ENCODE data around the gene PTPRZ1.

PTPRZ1 gene

GRCh38 chr7:121953164-121953563 is 80.2 kb downstream of the PTPRZ1 start:
- no peak for DNase-seq (ENCODE audit: low read depth in 2 of 2, low spot score in 1 of 2)

DNA sequence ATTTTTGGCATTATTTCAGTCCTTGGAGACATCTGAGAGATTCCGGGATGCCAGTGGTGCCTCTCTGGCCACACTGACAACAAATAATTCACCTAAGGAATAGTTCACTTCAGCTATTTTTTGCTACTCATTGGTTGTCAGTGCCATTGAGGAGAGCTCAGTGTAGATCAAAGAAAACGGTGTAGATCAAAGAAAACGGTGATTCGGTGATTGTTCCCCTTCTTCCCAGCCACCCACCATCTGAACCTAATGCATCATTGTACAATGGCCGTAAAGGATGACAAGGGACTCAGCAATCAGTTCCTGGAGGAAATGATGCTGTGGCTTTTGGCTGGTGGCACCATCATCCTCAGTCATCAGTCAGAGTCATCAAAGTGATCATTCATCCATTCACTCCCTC is 80.6 kb downstream of the PTPRZ1 start:
- no peak for DNase-seq (ENCODE audit: low read depth in 2 of 2, low spot score in 1 of 2)

- no peak for DNase-seq (ENCODE audit: low read depth in 2 of 2, low spot score in 1 of 2)
These were observed 81.8 kb downstream of the PTPRZ1 start for GRCh38 chr7:121954803-121955202.

DNA sequence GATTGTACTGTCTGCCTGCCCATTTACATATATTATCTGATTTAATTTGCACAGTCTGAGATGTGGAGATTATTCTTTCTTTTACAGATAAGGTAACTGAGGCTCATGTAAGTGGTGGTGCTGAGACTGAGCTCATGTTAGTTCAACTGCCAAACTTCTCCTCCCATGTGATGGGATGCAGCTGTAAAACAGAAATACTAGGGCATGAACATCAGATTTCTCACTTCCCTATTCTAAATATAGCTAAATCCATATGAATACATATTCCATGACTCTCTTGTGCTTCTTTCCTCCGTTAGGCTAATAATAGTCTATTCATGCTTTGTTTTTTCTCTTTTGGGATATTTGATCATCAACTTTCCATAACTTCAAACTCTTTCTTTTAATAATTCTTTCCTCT is 84.7 kb downstream of the PTPRZ1 start:
- DNase-seq (ENCODE audit: low read depth in 2 of 2, low spot score in 1 of 2), result no peak

- no peak for DNase-seq (ENCODE audit: low read depth in 2 of 2, low spot score in 1 of 2)
These were observed 87.7 kb downstream of the PTPRZ1 start for GRCh38 chr7:121960678-121961077.

DNA sequence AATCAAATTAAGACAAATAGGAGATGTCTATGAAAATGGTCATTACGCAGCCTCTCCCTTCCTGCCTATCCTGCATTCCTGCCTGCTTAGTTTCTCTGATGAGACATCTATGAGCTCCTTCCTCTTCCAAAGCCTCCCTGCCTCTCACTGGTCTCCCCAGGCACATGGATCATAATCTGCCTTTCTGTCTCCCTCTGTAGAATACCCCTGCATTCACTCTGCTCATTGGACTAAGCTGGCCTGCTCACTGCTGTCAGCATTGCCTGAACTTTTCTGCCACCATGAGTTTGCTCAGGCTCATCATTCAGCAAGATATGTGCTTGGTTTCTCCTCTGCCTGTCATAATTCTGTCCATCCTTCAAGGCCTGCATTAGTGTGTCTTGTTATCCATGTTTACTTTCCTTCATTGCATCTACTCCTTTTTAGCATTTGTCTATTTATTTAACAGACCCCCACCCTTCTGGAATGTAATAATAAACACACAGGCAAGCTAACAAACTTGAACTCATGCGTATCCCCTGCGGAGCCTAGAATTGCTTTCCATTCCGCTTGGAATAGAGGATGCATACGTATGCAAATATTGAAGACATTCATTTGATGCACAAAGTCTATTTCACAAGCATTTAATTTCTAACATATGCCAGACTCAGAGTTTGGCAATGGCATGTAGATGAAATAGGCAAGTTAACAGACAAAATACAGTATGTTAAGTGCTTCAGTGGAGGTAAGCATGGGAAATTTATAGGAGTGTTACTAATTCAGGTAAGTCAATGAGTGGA is 88.3 kb downstream of the PTPRZ1 start:
- DNase-seq (ENCODE audit: low read depth in 2 of 2, low spot score in 1 of 2), result no peak

- DNase-seq (ENCODE audit: low read depth in 2 of 2, low spot score in 1 of 2), result no peak
These were observed 93.4 kb downstream of the PTPRZ1 start for GRCh38 chr7:121966276-121966934.

GRCh38 chr7:121966935-121967332 is 94.0 kb downstream of the PTPRZ1 start:
- DNase-seq (ENCODE audit: low read depth in 2 of 2, low spot score in 1 of 2), result no peak

- no peak for DNase-seq (ENCODE audit: low read depth in 2 of 2, low spot score in 1 of 2)
These were observed 112.6 kb downstream of the PTPRZ1 start for GRCh38 chr7:121985476-121986030.

DNA sequence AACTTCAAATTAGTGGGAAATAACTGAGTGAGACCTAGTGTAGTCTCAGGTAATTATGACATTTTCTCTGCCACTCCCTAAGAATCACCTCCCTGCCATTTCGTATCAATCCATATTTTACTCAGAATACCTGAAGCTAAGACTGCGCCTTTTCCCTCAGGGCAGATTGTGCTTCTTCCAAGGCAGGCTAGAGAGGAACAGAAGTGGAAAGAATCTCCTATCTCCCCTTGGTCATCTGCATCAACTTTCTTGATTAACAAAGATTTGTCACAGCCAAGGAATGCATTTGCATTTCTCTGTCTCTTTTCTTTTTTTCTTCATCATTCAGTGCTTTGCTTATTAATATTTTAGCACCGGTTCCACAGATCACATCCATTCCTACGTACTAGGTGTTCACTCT is 119.1 kb downstream of the PTPRZ1 start:
- DNase-seq (ENCODE audit: low read depth in 2 of 2, low spot score in 1 of 2), result no peak

- no peak for DNase-seq (ENCODE audit: low read depth in 2 of 2, low spot score in 1 of 2)
These were observed 121.9 kb downstream of the PTPRZ1 start for GRCh38 chr7:121994625-121995410.

GRCh38 chr7:122006687-122007086 is 133.7 kb downstream of the PTPRZ1 start:
- no peak for DNase-seq (ENCODE audit: low read depth in 2 of 2, low spot score in 1 of 2)

- no peak for DNase-seq (ENCODE audit: low read depth in 2 of 2, low spot score in 1 of 2)
These were observed 137.2 kb downstream of the PTPRZ1 start for GRCh38 chr7:122010116-122010515.

- no peak for DNase-seq (ENCODE audit: low read depth in 2 of 2, low spot score in 1 of 2)
These were observed 140.1 kb downstream of the PTPRZ1 start for GRCh38 chr7:122013065-122013464.

DNA sequence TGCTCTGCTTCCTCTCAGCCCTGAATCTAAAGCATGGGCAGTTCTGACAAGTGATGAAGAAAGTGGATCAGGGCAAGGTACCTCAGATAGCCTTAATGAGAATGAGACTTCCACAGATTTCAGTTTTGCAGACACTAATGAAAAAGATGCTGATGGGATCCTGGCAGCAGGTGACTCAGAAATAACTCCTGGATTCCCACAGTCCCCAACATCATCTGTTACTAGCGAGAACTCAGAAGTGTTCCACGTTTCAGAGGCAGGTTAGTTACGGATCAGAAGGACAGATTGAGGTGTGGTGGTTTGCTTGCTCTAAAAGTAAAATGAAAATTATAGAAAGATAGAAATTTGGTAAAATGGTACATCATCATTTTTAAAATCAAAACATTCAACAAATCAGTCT is 140.7 kb downstream of the PTPRZ1 start:
- DNase-seq (ENCODE audit: low read depth in 2 of 2, low spot score in 1 of 2), result no peak

GRCh38 chr7:122014697-122015096 is 141.7 kb downstream of the PTPRZ1 start:
- DNase-seq (ENCODE audit: low read depth in 2 of 2, low spot score in 1 of 2), result no peak

GRCh38 chr7:122018032-122018431 is 145.1 kb downstream of the PTPRZ1 start:
- no peak for DNase-seq (ENCODE audit: low read depth in 2 of 2, low spot score in 1 of 2)

GRCh38 chr7:122027058-122027457 is 154.1 kb downstream of the PTPRZ1 start:
- DNase-seq (ENCODE audit: low read depth in 2 of 2, low spot score in 1 of 2), result no peak

DNA sequence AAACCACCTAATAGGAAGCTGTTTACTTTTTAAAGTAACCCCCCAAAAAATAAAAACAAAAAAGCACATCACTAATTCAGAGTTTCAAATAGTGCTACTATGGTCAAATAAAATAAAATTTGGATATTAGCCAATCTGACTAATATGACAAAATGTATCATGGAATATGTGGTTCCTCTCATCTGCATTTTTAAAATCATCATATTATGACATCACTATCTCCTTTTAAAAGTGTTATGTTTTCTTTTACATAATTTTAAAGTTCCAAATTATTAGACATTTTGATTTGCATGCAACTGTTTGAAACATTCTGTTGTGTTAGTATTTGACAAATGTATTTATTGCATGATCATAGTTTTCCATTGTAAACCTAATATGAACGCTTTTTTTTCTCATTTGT is 160.7 kb downstream of the PTPRZ1 start:
- DNase-seq (ENCODE audit: low read depth in 2 of 2, low spot score in 1 of 2), result no peak

DNA sequence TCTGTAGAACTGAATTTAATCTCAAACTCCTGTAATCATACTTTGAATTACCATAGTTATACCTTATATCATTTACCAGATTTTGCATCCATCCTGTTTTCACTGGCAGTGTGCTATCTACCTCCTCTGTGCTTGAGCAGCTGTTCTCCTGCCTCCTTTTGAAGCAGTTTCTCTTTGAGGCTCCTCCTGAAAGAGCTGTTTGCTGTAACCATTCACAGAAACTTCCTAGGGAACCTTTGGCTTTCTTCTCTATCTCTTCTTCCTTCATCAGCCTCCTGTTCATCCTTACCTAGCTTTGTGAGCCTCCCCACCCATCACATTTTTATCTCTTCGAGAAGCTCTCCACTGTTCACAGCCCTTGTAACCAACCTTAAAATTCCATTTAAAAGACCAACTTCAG is 162.9 kb downstream of the PTPRZ1 start:
- no peak for DNase-seq (ENCODE audit: low read depth in 2 of 2, low spot score in 1 of 2)

- DNase-seq (ENCODE audit: low read depth in 2 of 2, low spot score in 1 of 2), result no peak
These were observed 165.2 kb downstream of the PTPRZ1 start for GRCh38 chr7:122038134-122038533.

DNA sequence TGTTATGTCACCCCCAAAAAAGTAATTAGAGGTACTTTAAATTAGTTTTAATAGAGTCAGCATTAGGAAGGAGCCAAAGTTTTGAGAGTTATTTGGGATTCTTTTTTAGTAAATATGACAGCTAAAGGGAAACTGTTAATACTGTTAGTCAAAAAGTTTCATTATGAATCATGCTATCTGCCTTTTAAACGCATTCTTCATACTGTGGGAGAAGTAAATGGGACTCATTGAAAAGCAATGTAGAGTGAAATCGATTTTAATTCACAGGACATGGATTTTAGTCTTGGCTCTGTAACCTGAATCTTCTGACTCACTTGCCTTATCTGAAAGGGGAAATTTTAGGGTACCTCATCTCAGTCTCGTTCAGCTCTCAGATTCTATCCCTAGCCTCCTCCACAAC is 165.9 kb downstream of the PTPRZ1 start:
- DNase-seq (ENCODE audit: low read depth in 2 of 2, low spot score in 1 of 2), result no peak

Data from stimulated activated CD8-positive, alpha-beta memory T cell treated with anti-CD3 and anti-CD28 coated beads, Interleukin-4, amount 100 ng/mL, for 4 hours (primary cell).